PC-9 (cell line): ENCODE data around the gene AASS. TPM values are rescaled to one million over a fixed set of nuclear protein-coding genes. Genes with fewer than 3 reads are reported as not detected.

Experiments
- BruUV-seq: library from RNA; stranded (reverse); fragments of 400-500 nt; replicated peaks from 2 replicates; lab custom pipeline; 2021; lab: Mats Ljungman, UMichigan
- CTCF ChIA-PET: fragments of 300-600 bp; sonication (Branson Sonifier 250); formaldehyde crosslinking; loops from one replicate; lab custom pipeline; 2022; ENCODE audit warnings: antibody characterized with exemption; lab: Charles Lee
- POLR2A ChIA-PET: fragments of 300-600 bp; sonication (Branson Sonifier 250); formaldehyde crosslinking; loops from one replicate; lab custom pipeline; 2022; ENCODE audit warnings: antibody characterized with exemption; ENCODE audit not compliant: unreplicated experiment; lab: Charles Lee
- DNase-seq, 2 experiments: peaks; one replicate each; pipeline versions ENCODE4 v3.0.0 to v3.0.0-alpha.2; 2015 to 2022; ENCODE audit warnings: mixed read lengths in 1 of 2
- H2AFZ ChIP-seq: fragments of 200-600 bp; sonication (generic); 2 replicates; pipeline ENCODE4 v1.8.1; 2017; ENCODE audit warnings: antibody characterized with exemption
- H3F3A ChIP-seq: fragments of 200-600 bp; sonication (generic); 2 replicates; pipeline ENCODE4 v1.8.1; 2017; ENCODE audit warnings: antibody characterized with exemption, mild to moderate bottlenecking, low read depth; ENCODE audit not compliant: insufficient read depth
- H3K27ac ChIP-seq: fragments of 200-600 bp; sonication (generic); 2 replicates; pipeline ENCODE4 v1.6.1; 2016; ENCODE audit warnings: mixed run types
- H3K27me3 ChIP-seq: fragments of 200-600 bp; sonication (generic); 2 replicates; pipeline ENCODE4 v1.6.1; 2016; ENCODE audit warnings: low read depth, mixed run types; ENCODE audit not compliant: insufficient read depth
- H3K36me3 ChIP-seq: fragments of 200-600 bp; sonication (generic); 2 replicates; pipeline ENCODE4 v1.6.1; 2016; ENCODE audit warnings: low read depth, mixed run types
- H3K4me1 ChIP-seq: fragments of 200-600 bp; sonication (generic); replicated peaks from 2 replicates; pipeline ENCODE4 v1.6.1; 2016; ENCODE audit warnings: mixed run types; ENCODE audit not compliant: insufficient read depth
- H3K4me2 ChIP-seq: fragments of 200-600 bp; sonication (generic); 2 replicates; pipeline ENCODE4 v1.6.1; 2017; ENCODE audit warnings: mixed run types
- H3K4me3 ChIP-seq: fragments of 200-600 bp; sonication (generic); 2 replicates; pipeline ENCODE4 v1.6.1; 2016; ENCODE audit warnings: mixed run types
- H3K79me2 ChIP-seq: fragments of 200-600 bp; sonication (generic); 2 replicates; pipeline ENCODE4 v1.6.1; 2017; ENCODE audit warnings: low read depth, mixed run types
- H3K9me2 ChIP-seq: fragments of 200-600 bp; sonication (generic); 2 replicates; pipeline ENCODE4 v1.8.1; 2017; ENCODE audit warnings: mild to moderate bottlenecking; ENCODE audit not compliant: insufficient read depth
- H3K9me3 ChIP-seq: fragments of 200-600 bp; sonication (generic); 2 replicates; pipeline ENCODE4 v1.8.1; 2016; ENCODE audit warnings: low read depth; ENCODE audit not compliant: insufficient read depth
- H4K20me1 ChIP-seq: fragments of 200-600 bp; sonication (generic); 2 replicates; pipeline ENCODE4 v1.8.1; 2017; ENCODE audit not compliant: insufficient read depth
- CTCF ChIP-seq: fragments of 200-600 bp; sonication (generic); conservative IDR thresholded peaks from 2 replicates; pipeline ENCODE4 v1.6.1; 2017; ENCODE audit warnings: mixed run types, antibody characterized with exemption, mild to moderate bottlenecking, moderate library complexity
- EZH2 ChIP-seq: fragments of 200-600 bp; sonication (generic); IDR thresholded peaks from 2 replicates; pipeline ENCODE4 v1.8.0; 2017; ENCODE audit warnings: antibody characterized with exemption, low read depth
- intact Hi-C: fragments of 100-400 bp; cut with micrococcal nuclease; formaldehyde crosslinking; loops from one replicate; pipeline ENCODE4 v1.10.0; 2022; ENCODE audit not compliant: unreplicated experiment
- total RNA-seq: library from RNA; stranded (reverse); gene quantifications from 2 replicates; pipeline ENCODE4 v1.2.3, GENCODE V29; 2021

Gene AASS
- total RNA-seq, 1 experiment from 2014 or later: 8.5 TPM

- Histone ChIP-seq H4K20me1 (no peaks in the 10 kb centered on the region), H3K36me3 (no peaks in the 10 kb centered on the region), H2AFZ (no peak overlapping the region), H3K27me3 (no peaks in the 10 kb centered on the region), H3F3A (no peaks in the 10 kb centered on the region), H3K9me3 (no peaks in the 10 kb centered on the region), H3K4me1 (no peaks in the 10 kb centered on the region), H3K27ac (no peak overlapping the region), H3K4me3 (no peak overlapping the region), H3K4me2 (no peak overlapping the region), H3K79me2 (no peaks in the 10 kb centered on the region), H3K9me2 (no peaks in the 10 kb centered on the region)
- ChIA-PET CTCF (no interaction called here), POLR2A (no interaction called here)
- TF ChIP-seq EZH2 (no peak), CTCF (no peak)
- no TSS peak for BruUV-seq
- no peak for DNase-seq
- intact Hi-C loops: no loop called here
These were observed 71.8 kb downstream of the AASS start for GRCh38 chr7:122072272-122072671.

GRCh38 chr7:122070834-122071233 lies 73.2 kb downstream of the AASS start:
- POLR2A ChIA-PET: no interaction called here
- TF ChIP-seq EZH2: no peak
- TF ChIP-seq CTCF: no peak
- H3K36me3 ChIP-seq: no peaks in the 10 kb centered on the region
- CTCF ChIA-PET: no interaction called here
- no peaks in the 10 kb centered on the region for H3K9me3 ChIP-seq
- no TSS peak for BruUV-seq
- no peaks in the 10 kb centered on the region for H3K4me1 ChIP-seq
- no peak overlapping the region for H3K4me2 ChIP-seq
- H3K4me3 ChIP-seq: no peak overlapping the region
- no peak overlapping the region for H3K27ac ChIP-seq
- H3K27me3 ChIP-seq: no peaks in the 10 kb centered on the region
- no peak overlapping the region for H2AFZ ChIP-seq
- intact Hi-C loops: no loop called here
- no peak for DNase-seq
- no peaks in the 10 kb centered on the region for H3K9me2 ChIP-seq
- no peaks in the 10 kb centered on the region for H3F3A ChIP-seq
- no peaks in the 10 kb centered on the region for H4K20me1 ChIP-seq
- H3K79me2 ChIP-seq: no peaks in the 10 kb centered on the region

GRCh38 chr7:122070062-122070461 lies 74.0 kb downstream of the AASS start:
- Histone ChIP-seq H3K4me1 (no peaks in the 10 kb centered on the region), H3K9me2 (no peaks in the 10 kb centered on the region), H3K27ac (no peak overlapping the region), H3K79me2 (no peaks in the 10 kb centered on the region), H3K4me3 (no peak overlapping the region), H3K4me2 (no peak overlapping the region), H3K27me3 (no peaks in the 10 kb centered on the region), H3K9me3 (no peaks in the 10 kb centered on the region), H3K36me3 (no peaks in the 10 kb centered on the region), H3F3A (no peaks in the 10 kb centered on the region), H4K20me1 (no peaks in the 10 kb centered on the region), H2AFZ (no peak overlapping the region)
- POLR2A ChIA-PET: no interaction called here
- no TSS peak for BruUV-seq
- CTCF ChIA-PET: no interaction called here
- TF ChIP-seq EZH2: no peak
- no peak for TF ChIP-seq CTCF
- no peak for DNase-seq
- intact Hi-C loops: no loop called here
